K562 (cell line): ENCODE results near the gene COL23A1. TPM values are rescaled to one million over a fixed set of nuclear protein-coding genes. Genes with fewer than 3 reads are reported as not detected.
A peak's percentile ranks its signal among the peaks of the same experiment; 100 is the strongest.

ENCODE experiments used
- CBX3 ChIP-seq, 2 experiments: IDR thresholded peaks; 1 replicate in 1 of 2; 2 replicates in 1 of 2; pipeline ENCODE4 v1.6.1; 2012; ENCODE audit warnings: inconsistent platforms in 2 of 2, low read length in 2 of 2, borderline replicate concordance in 1 of 2, control low read depth in 1 of 2
- CTBP1 ChIP-seq: fragments of 450-650 bp; IDR thresholded peaks from 2 replicates; pipeline ENCODE4 v1.6.1; 2016; ENCODE audit warnings: borderline replicate concordance
- DDX20 ChIP-seq: fragments of 450-650 bp; IDR thresholded peaks from 2 replicates; pipeline ENCODE4 v1.6.1; 2016; ENCODE audit warnings: missing genetic modification characterization, low read depth, mild to moderate bottlenecking, missing compliant biosample characterization, moderate library complexity
- EP400 ChIP-seq: fragments of 450-650 bp; IDR thresholded peaks from 2 replicates; pipeline ENCODE4 v1.6.1; 2017; ENCODE audit warnings: antibody characterized with exemption, mild to moderate bottlenecking, moderate library complexity
- FOSL1 ChIP-seq: fragments of 200-800 bp; sonication (Bioruptor generic); conservative IDR thresholded peaks from 2 replicates; pipeline ENCODE4 v1.6.1; 2016; ENCODE audit warnings: missing genetic modification characterization, missing compliant biosample characterization
- GTF2A2 ChIP-seq: IDR thresholded peaks from 2 replicates; pipeline ENCODE4 v1.6.1; 2016; ENCODE audit warnings: mild to moderate bottlenecking, missing genetic modification characterization, missing compliant biosample characterization
- GTF2F1 ChIP-seq: IDR thresholded peaks from 2 replicates; pipeline ENCODE4 v1.6.1; 2011; ENCODE audit warnings: low read depth, low read length, improper control_type of control experiment
- HLTF ChIP-seq: fragments of 450-650 bp; IDR thresholded peaks from 2 replicates; pipeline ENCODE4 v1.6.1; 2016
- KAT8 ChIP-seq: fragments of 450-650 bp; IDR thresholded peaks from 2 replicates; pipeline ENCODE4 v1.6.1; 2016; ENCODE audit warnings: low read depth, mild to moderate bottlenecking
- MAFK ChIP-seq: IDR thresholded peaks from 2 replicates; pipeline ENCODE4 v1.6.1; 2011; ENCODE audit warnings: low read length, improper control_type of control experiment
- MCM7 ChIP-seq, 2 experiments: fragments of 450-650 bp; IDR thresholded peaks; 2 replicates each; pipeline ENCODE4 v1.6.1; 2016 to 2018
- MEIS2 ChIP-seq: fragments of 450-650 bp; IDR thresholded peaks from 2 replicates; pipeline ENCODE4 v1.6.1; 2014; ENCODE audit warnings: mild to moderate bottlenecking; ENCODE audit not compliant: partially characterized antibody
- MIER1 ChIP-seq: fragments of 450-650 bp; IDR thresholded peaks from 2 replicates; pipeline ENCODE4 v1.6.1; 2016; ENCODE audit warnings: antibody characterized with exemption, mild to moderate bottlenecking, low read depth
- NRF1 ChIP-seq, 2 experiments: fragments of 450-650 bp; IDR thresholded peaks in 1 of 2; conservative IDR thresholded peaks in 1 of 2; 2 replicates each; pipeline ENCODE4 v1.6.1; 2014; ENCODE audit warnings: mild to moderate bottlenecking in 2 of 2
- PHTF2 ChIP-seq: fragments of 250-450 bp; sonication (Bioruptor Pico); IDR thresholded peaks from 2 replicates; pipeline ENCODE4 v1.5.0; 2021; ENCODE audit warnings: mild to moderate bottlenecking
- PYGO2 ChIP-seq: fragments of 450-650 bp; IDR thresholded peaks from 2 replicates; pipeline ENCODE4 v1.6.1; 2016; ENCODE audit warnings: mild to moderate bottlenecking, missing genetic modification characterization, moderate library complexity, missing compliant biosample characterization
- SETDB1 ChIP-seq: IDR thresholded peaks from one replicate; pipeline ENCODE4 v1.6.1; 2012; ENCODE audit warnings: low read length, control low read depth, inconsistent platforms
- SMARCC2 ChIP-seq: fragments of 450-650 bp; IDR thresholded peaks from 2 replicates; pipeline ENCODE4 v1.6.1; 2017; ENCODE audit warnings: antibody characterized with exemption, moderate library complexity, mild to moderate bottlenecking, low read depth
- TBL1XR1 ChIP-seq, 2 experiments: IDR thresholded peaks; 2 replicates each; pipeline ENCODE4 v1.6.1; 2012; ENCODE audit warnings: improper control_type of control experiment in 2 of 2, low read length in 2 of 2, mild to moderate bottlenecking in 1 of 2
- TFAM ChIP-seq: fragments of 250-450 bp; sonication (Bioruptor Pico); conservative IDR thresholded peaks from 2 replicates; pipeline ENCODE4 v1.5.0; 2021; ENCODE audit warnings: mild to moderate bottlenecking, moderate library complexity
- TSC22D4 ChIP-seq: fragments of 450-650 bp; IDR thresholded peaks from 2 replicates; pipeline ENCODE4 v1.6.1; 2016; ENCODE audit warnings: missing genetic modification characterization, missing biosample characterization, control low read depth
- ZBED1 ChIP-seq: IDR thresholded peaks from 2 replicates; pipeline ENCODE4 v1.6.1; 2014
- ZNF253 ChIP-seq: fragments of 250-450 bp; sonication (Bioruptor Pico); conservative IDR thresholded peaks from 2 replicates; pipeline ENCODE4 v1.6.1; 2021; ENCODE audit warnings: mild to moderate bottlenecking
- ZNF282 ChIP-seq: sonication (generic); formaldehyde crosslinking; IDR thresholded peaks from 2 replicates; pipeline ENCODE4 v1.8.1; 2023; ENCODE audit warnings: missing genetic modification reagents
- ZNF408 ChIP-seq: fragments of 250-450 bp; sonication (Bioruptor Pico); IDR thresholded peaks from 2 replicates; pipeline ENCODE4 v1.4.0; 2020; ENCODE audit warnings: low read depth, mild to moderate bottlenecking, moderate library complexity
- ZNF785 ChIP-seq: fragments of 250-450 bp; sonication (Bioruptor Pico); IDR thresholded peaks from 2 replicates; pipeline ENCODE4 v1.4.0; 2020; ENCODE audit warnings: mild to moderate bottlenecking
- polyA plus RNA-seq, 8 experiments: library from polyadenylated mRNA; depleted of rRNA in 4 of 8; stranded (reverse) in 5 of 8; unstranded in 3 of 8; fragments of >200 nt; fragmentation: Nextera tagmentation in 2 of 8; fragmentation: Illumina TruSeq in 1 of 8; extraction: Ambion mirVana in 2 of 8; extraction: Trizol in 1 of 8; gene quantifications; 2 replicates each; pipeline versions ENCODE4 v1.2.1 to v1.2.3, GENCODE V29; 2011 to 2014; ENCODE audit warnings: inconsistent platforms in 1 of 8, missing spikeins in 1 of 8
- total RNA-seq, 7 experiments: library from RNA; depleted of rRNA in 6 of 7; stranded (reverse); fragments of >200 nt in 6 of 7; fragmentation: Illumina TruSeq in 2 of 7; extraction: Trizol in 2 of 7; gene quantifications; 2 replicates each; pipeline versions ENCODE4 v1.2.1 to v1.2.3, GENCODE V29; 2011 to 2021; ENCODE audit warnings: low replicate concordance in 1 of 7
- TF ChIP-seq, protein P1 (sequence below): sonication (generic); formaldehyde crosslinking; IDR thresholded peaks from 2 replicates; pipeline ENCODE4 v1.8.0; 2022; ENCODE audit warnings: mild to moderate bottlenecking, missing genetic modification reagents
- TF ChIP-seq, protein P2 (sequence below): sonication (generic); formaldehyde crosslinking; IDR thresholded peaks from 2 replicates; pipeline ENCODE4 v1.8.0; 2022; ENCODE audit warnings: mild to moderate bottlenecking, missing genetic modification reagents

Gene COL23A1
- total and polyA plus RNA-seq, 9 of the 15 experiments (the other 6 are each of a cell fraction or from before 2014, with no cell fraction given), result 0.09 TPM; not detected in 8

- no peak for TF ChIP-seq HLTF
- peak; percentile 86 to 87 for TF ChIP-seq NRF1 (conservative IDR thresholded peaks at IDR 0.05 in 1 of 2, IDR thresholded peaks at IDR 0.05 in 1 of 2)
- TF ChIP-seq ZNF282 (CRISPR knock-in tag), result no peak
- TF ChIP-seq CTBP1, result 0 out of 2 replicates have a peak, but pooled peaks have one; percentile 10
- TF ChIP-seq ZNF253 (CRISPR knock-in tag), result no peak
- no peak for TF ChIP-seq TSC22D4
- TF ChIP-seq TFAM (CRISPR knock-in tag), result no peak
- TF ChIP-seq SETDB1, result no peak
- TF ChIP-seq, protein P1, sequence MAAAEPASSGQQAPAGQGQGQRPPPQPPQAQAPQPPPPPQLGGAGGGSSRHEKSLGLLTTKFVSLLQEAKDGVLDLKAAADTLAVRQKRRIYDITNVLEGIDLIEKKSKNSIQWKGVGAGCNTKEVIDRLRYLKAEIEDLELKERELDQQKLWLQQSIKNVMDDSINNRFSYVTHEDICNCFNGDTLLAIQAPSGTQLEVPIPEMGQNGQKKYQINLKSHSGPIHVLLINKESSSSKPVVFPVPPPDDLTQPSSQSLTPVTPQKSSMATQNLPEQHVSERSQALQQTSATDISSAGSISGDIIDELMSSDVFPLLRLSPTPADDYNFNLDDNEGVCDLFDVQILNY (CRISPR knock-in tag), result no peak
- TF ChIP-seq CBX3 (IDR thresholded peaks at IDR 0.05; ENCODE audit: borderline replicate concordance in 1 of 2, low read length in 2 of 2), result no peak
- TF ChIP-seq FOSL1 (tag), result peak; percentile 31; the same call in 1 of the 2 replicates
- TF ChIP-seq, protein P2, sequence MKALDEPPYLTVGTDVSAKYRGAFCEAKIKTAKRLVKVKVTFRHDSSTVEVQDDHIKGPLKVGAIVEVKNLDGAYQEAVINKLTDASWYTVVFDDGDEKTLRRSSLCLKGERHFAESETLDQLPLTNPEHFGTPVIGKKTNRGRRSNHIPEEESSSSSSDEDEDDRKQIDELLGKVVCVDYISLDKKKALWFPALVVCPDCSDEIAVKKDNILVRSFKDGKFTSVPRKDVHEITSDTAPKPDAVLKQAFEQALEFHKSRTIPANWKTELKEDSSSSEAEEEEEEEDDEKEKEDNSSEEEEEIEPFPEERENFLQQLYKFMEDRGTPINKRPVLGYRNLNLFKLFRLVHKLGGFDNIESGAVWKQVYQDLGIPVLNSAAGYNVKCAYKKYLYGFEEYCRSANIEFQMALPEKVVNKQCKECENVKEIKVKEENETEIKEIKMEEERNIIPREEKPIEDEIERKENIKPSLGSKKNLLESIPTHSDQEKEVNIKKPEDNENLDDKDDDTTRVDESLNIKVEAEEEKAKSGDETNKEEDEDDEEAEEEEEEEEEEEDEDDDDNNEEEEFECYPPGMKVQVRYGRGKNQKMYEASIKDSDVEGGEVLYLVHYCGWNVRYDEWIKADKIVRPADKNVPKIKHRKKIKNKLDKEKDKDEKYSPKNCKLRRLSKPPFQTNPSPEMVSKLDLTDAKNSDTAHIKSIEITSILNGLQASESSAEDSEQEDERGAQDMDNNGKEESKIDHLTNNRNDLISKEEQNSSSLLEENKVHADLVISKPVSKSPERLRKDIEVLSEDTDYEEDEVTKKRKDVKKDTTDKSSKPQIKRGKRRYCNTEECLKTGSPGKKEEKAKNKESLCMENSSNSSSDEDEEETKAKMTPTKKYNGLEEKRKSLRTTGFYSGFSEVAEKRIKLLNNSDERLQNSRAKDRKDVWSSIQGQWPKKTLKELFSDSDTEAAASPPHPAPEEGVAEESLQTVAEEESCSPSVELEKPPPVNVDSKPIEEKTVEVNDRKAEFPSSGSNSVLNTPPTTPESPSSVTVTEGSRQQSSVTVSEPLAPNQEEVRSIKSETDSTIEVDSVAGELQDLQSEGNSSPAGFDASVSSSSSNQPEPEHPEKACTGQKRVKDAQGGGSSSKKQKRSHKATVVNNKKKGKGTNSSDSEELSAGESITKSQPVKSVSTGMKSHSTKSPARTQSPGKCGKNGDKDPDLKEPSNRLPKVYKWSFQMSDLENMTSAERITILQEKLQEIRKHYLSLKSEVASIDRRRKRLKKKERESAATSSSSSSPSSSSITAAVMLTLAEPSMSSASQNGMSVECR (CRISPR knock-in tag), result peak; percentile 78
- no peak for TF ChIP-seq ZBED1
- no peak for TF ChIP-seq MEIS2
- TF ChIP-seq MAFK, result no peak
- no peak for TF ChIP-seq KAT8
- TF ChIP-seq DDX20 (tag), result no peak
- TF ChIP-seq GTF2A2 (tag), result 0 out of 2 replicates have a peak, but pooled peaks have one; percentile 42
- TF ChIP-seq PYGO2 (tag), result no peak
- TF ChIP-seq SMARCC2, result no peak
- TF ChIP-seq GTF2F1, result no peak
- no peak for TF ChIP-seq PHTF2
- TF ChIP-seq ZNF408, result no peak
- TF ChIP-seq EP400, result peak; percentile 39; the same call in 1 of the 2 replicates
- TF ChIP-seq ZNF785 (CRISPR knock-in tag), result no peak
- no peak for TF ChIP-seq MCM7 (IDR thresholded peaks at IDR 0.05)
- TF ChIP-seq MIER1, result no peak
- no peak for TF ChIP-seq TBL1XR1 (IDR thresholded peaks at IDR 0.05; ENCODE audit: low read length in 2 of 2)
Observed at GRCh38 chr5:178232124-178232919, 357.9 kb downstream of the COL23A1 start, which contains the start of gene PHYKPL (continued).
